ENCODE data around the gene ZGLP1. TPM values are rescaled to one million over a fixed set of nuclear protein-coding genes. Genes with fewer than 3 reads are reported as not detected.

Gene ZGLP1
- total RNA-seq, 1 experiment from 2014 or later, result 1.3 TPM

- in situ Hi-C loops (cut with HindIII; ENCODE audit: low pct_unique_long_range_greater_than_20kb, low sequenced_read_pairs), result no loop called here
- H3K36me3 ChIP-seq (ENCODE audit: control insufficient read depth, insufficient read depth, low read length), result peaks cover 6% of the 10 kb centered on the region
- H3K4me3 ChIP-seq (ENCODE audit: low read depth in 2 of 2, low read length in 2 of 2), result peak overlapping the region; percentile 78 to 86
- CTCF ChIA-PET, result interaction anchor here (2.3 kb wide), 1 partner anchor 64 kb away, joined by 6 read pairs; the partner anchor contains the start of gene ICAM1
- H3K27ac ChIP-seq (ENCODE audit: low read length), result peak overlapping the region; percentile 34; the same call in 1 of the 2 replicates
- ATAC-seq, result no peak
- DNase-seq (ENCODE audit: low read depth, low spot score), result no peak
- no peaks in the 10 kb centered on the region for H3K27me3 ChIP-seq (ENCODE audit: control insufficient read depth, insufficient read depth, low read length)
- POLR2A ChIA-PET, result no interaction called here
- TF ChIP-seq POLR2AphosphoS5 (IDR thresholded peaks at IDR 0.05; ENCODE audit: low read depth, low read length) (no peak), TCF7L2 (IDR thresholded peaks at IDR 0.05; ENCODE audit: low read depth, low read length) (no peak), CTCF (IDR thresholded peaks at IDR 0.05) (no peak), REST (IDR thresholded peaks at IDR 0.05; ENCODE audit: insufficient read depth in 1 of 2, low read depth in 2 of 2, low read length in 1 of 2) (no peak), SIN3A (IDR thresholded peaks at IDR 0.05; ENCODE audit: borderline replicate concordance, insufficient read depth, low read depth, low read length) (no peak)
- intact Hi-C loops (cut with micrococcal nuclease; ENCODE audit: unreplicated experiment), result no loop called here
- peaks cover 10% of the 10 kb centered on the region for H3K4me1 ChIP-seq (ENCODE audit: control insufficient read depth, insufficient read depth, low read length)
- no TSS peak for BruUV-seq (replicated peaks)
- no peaks in the 10 kb centered on the region for H3K9me3 ChIP-seq (ENCODE audit: control insufficient read depth, insufficient read depth, low read depth, low read length)
Observed at GRCh38 chr19:10335352-10335985, 25.9 kb upstream of the ZGLP1 start.

- no peaks in the 10 kb centered on the region for H3K27me3 ChIP-seq (ENCODE audit: control insufficient read depth, insufficient read depth, low read length)
- CTCF ChIA-PET, result interaction anchor here (1.2 to 2.3 kb wide), 2 partner anchors 54 to 64 kb away, joined by 4 to 6 read pairs; partner anchors contain the start of gene ICAM1
- H3K4me1 ChIP-seq (ENCODE audit: control insufficient read depth, insufficient read depth, low read length), result peaks cover 10% of the 10 kb centered on the region
- in situ Hi-C loops (cut with HindIII; ENCODE audit: low pct_unique_long_range_greater_than_20kb, low sequenced_read_pairs) (no loop called here), intact Hi-C loops (cut with micrococcal nuclease; ENCODE audit: unreplicated experiment) (no loop called here)
- H3K4me3 ChIP-seq (ENCODE audit: low read depth in 2 of 2, low read length in 2 of 2), result peak overlapping the region; percentile 78 to 86
- TF ChIP-seq TCF7L2 (IDR thresholded peaks at IDR 0.05; ENCODE audit: low read depth, low read length) (no peak), POLR2AphosphoS5 (IDR thresholded peaks at IDR 0.05; ENCODE audit: low read depth, low read length) (peak; percentile 59; the same call in 1 of the 2 replicates)
- no TSS peak for BruUV-seq (replicated peaks)
- H3K27ac ChIP-seq (ENCODE audit: low read length), result peak overlapping the region; percentile 73
- no peaks in the 10 kb centered on the region for H3K9me3 ChIP-seq (ENCODE audit: control insufficient read depth, insufficient read depth, low read depth, low read length)
- peaks cover 7% of the 10 kb centered on the region for H3K36me3 ChIP-seq (ENCODE audit: control insufficient read depth, insufficient read depth, low read length)
- DNase-seq (ENCODE audit: low read depth, low spot score) (no peak), ATAC-seq (peak; percentile 85)
- POLR2A ChIA-PET, result interaction anchor here (1.5 kb wide), 1 partner anchor 64 kb away, joined by 3 read pairs; the partner anchor contains the start of gene ICAM1
Observed at GRCh38 chr19:10334588-10335351, 25.2 kb upstream of the ZGLP1 start.

Data from Panc1 (cell line).